PC-9 (cell line): ENCODE measurements around the gene SIK2. TPM values are rescaled to one million over a fixed set of nuclear protein-coding genes. Genes with fewer than 3 reads are reported as not detected.

ENCODE experiments used
- BruUV-seq: library from RNA; stranded (reverse); fragments of 400-500 nt; replicated peaks from 2 replicates; lab custom pipeline; 2021; lab: Mats Ljungman, UMichigan
- CTCF ChIA-PET: fragments of 300-600 bp; sonication (Branson Sonifier 250); formaldehyde crosslinking; loops from one replicate; lab custom pipeline; 2022; ENCODE audit warnings: antibody characterized with exemption; lab: Charles Lee
- POLR2A ChIA-PET: fragments of 300-600 bp; sonication (Branson Sonifier 250); formaldehyde crosslinking; loops from one replicate; lab custom pipeline; 2022; ENCODE audit warnings: antibody characterized with exemption; ENCODE audit not compliant: unreplicated experiment; lab: Charles Lee
- DNase-seq, 2 experiments: peaks; one replicate each; pipeline versions ENCODE4 v3.0.0 to v3.0.0-alpha.2; 2015 to 2022; ENCODE audit warnings: mixed read lengths in 1 of 2
- H2AFZ ChIP-seq: fragments of 200-600 bp; sonication (generic); 2 replicates; pipeline ENCODE4 v1.8.1; 2017; ENCODE audit warnings: antibody characterized with exemption
- H3F3A ChIP-seq: fragments of 200-600 bp; sonication (generic); 2 replicates; pipeline ENCODE4 v1.8.1; 2017; ENCODE audit warnings: antibody characterized with exemption, mild to moderate bottlenecking, low read depth; ENCODE audit not compliant: insufficient read depth
- H3K27ac ChIP-seq: fragments of 200-600 bp; sonication (generic); 2 replicates; pipeline ENCODE4 v1.6.1; 2016; ENCODE audit warnings: mixed run types
- H3K27me3 ChIP-seq: fragments of 200-600 bp; sonication (generic); 2 replicates; pipeline ENCODE4 v1.6.1; 2016; ENCODE audit warnings: low read depth, mixed run types; ENCODE audit not compliant: insufficient read depth
- H3K36me3 ChIP-seq: fragments of 200-600 bp; sonication (generic); 2 replicates; pipeline ENCODE4 v1.6.1; 2016; ENCODE audit warnings: low read depth, mixed run types
- H3K4me1 ChIP-seq: fragments of 200-600 bp; sonication (generic); replicated peaks from 2 replicates; pipeline ENCODE4 v1.6.1; 2016; ENCODE audit warnings: mixed run types; ENCODE audit not compliant: insufficient read depth
- H3K4me2 ChIP-seq: fragments of 200-600 bp; sonication (generic); 2 replicates; pipeline ENCODE4 v1.6.1; 2017; ENCODE audit warnings: mixed run types
- H3K4me3 ChIP-seq: fragments of 200-600 bp; sonication (generic); 2 replicates; pipeline ENCODE4 v1.6.1; 2016; ENCODE audit warnings: mixed run types
- H3K79me2 ChIP-seq: fragments of 200-600 bp; sonication (generic); 2 replicates; pipeline ENCODE4 v1.6.1; 2017; ENCODE audit warnings: low read depth, mixed run types
- H3K9me2 ChIP-seq: fragments of 200-600 bp; sonication (generic); 2 replicates; pipeline ENCODE4 v1.8.1; 2017; ENCODE audit warnings: mild to moderate bottlenecking; ENCODE audit not compliant: insufficient read depth
- H3K9me3 ChIP-seq: fragments of 200-600 bp; sonication (generic); 2 replicates; pipeline ENCODE4 v1.8.1; 2016; ENCODE audit warnings: low read depth; ENCODE audit not compliant: insufficient read depth
- H4K20me1 ChIP-seq: fragments of 200-600 bp; sonication (generic); 2 replicates; pipeline ENCODE4 v1.8.1; 2017; ENCODE audit not compliant: insufficient read depth
- CTCF ChIP-seq: fragments of 200-600 bp; sonication (generic); conservative IDR thresholded peaks from 2 replicates; pipeline ENCODE4 v1.6.1; 2017; ENCODE audit warnings: mixed run types, antibody characterized with exemption, mild to moderate bottlenecking, moderate library complexity
- EZH2 ChIP-seq: fragments of 200-600 bp; sonication (generic); IDR thresholded peaks from 2 replicates; pipeline ENCODE4 v1.8.0; 2017; ENCODE audit warnings: antibody characterized with exemption, low read depth
- intact Hi-C: fragments of 100-400 bp; cut with micrococcal nuclease; formaldehyde crosslinking; loops from one replicate; pipeline ENCODE4 v1.10.0; 2022; ENCODE audit not compliant: unreplicated experiment
- total RNA-seq: library from RNA; stranded (reverse); gene quantifications from 2 replicates; pipeline ENCODE4 v1.2.3, GENCODE V29; 2021

SIK2 gene
- total RNA-seq, 1 experiment from 2014 or later: 16.2 TPM

GRCh38 chr11:111598559-111598958 is 3.7 kb upstream of the SIK2 start:
- H4K20me1 ChIP-seq: peaks cover 5% of the 10 kb centered on the region; the same call in 1 of the 2 replicates
- no peaks in the 10 kb centered on the region for H3K27me3 ChIP-seq
- TF ChIP-seq EZH2 (no peak), CTCF (no peak)
- H3K4me1 ChIP-seq: peaks cover 9% of the 10 kb centered on the region
- no peak overlapping the region for H2AFZ ChIP-seq
- DNase-seq: peak in 1 of 2 experiments; percentile 8
- ChIA-PET CTCF (no interaction called here), POLR2A (no interaction called here)
- peaks cover 11% of the 10 kb centered on the region for H3K79me2 ChIP-seq
- H3F3A ChIP-seq: peaks cover 16% of the 10 kb centered on the region; the same call in 1 of the 2 replicates
- no peak overlapping the region for H3K27ac ChIP-seq
- intact Hi-C loops: no loop called here
- no peaks in the 10 kb centered on the region; the same call in 1 of the 2 replicates for H3K9me3 ChIP-seq
- H3K9me2 ChIP-seq: no peaks in the 10 kb centered on the region
- H3K4me3 ChIP-seq: no peak overlapping the region
- no TSS peak for BruUV-seq
- no peak overlapping the region for H3K4me2 ChIP-seq
- no peaks in the 10 kb centered on the region for H3K36me3 ChIP-seq

GRCh38 chr11:111601636-111601978 is 642 bp upstream of the SIK2 start:
- H3K9me3 ChIP-seq: no peaks in the 10 kb centered on the region; the same call in 1 of the 2 replicates
- no peaks in the 10 kb centered on the region for H3K36me3 ChIP-seq
- no peak for TF ChIP-seq CTCF
- H2AFZ ChIP-seq: peak overlapping the region; percentile 81
- peaks cover 37% of the 10 kb centered on the region for H3K4me1 ChIP-seq
- peaks cover 41% of the 10 kb centered on the region for H3K79me2 ChIP-seq
- DNase-seq: no peak
- no peaks in the 10 kb centered on the region for H3K27me3 ChIP-seq
- POLR2A ChIA-PET: no interaction called here
- H4K20me1 ChIP-seq: peaks cover 23% of the 10 kb centered on the region
- intact Hi-C loops: no loop called here
- peaks cover 17% of the 10 kb centered on the region; the same call in 1 of the 2 replicates for H3F3A ChIP-seq
- H3K9me2 ChIP-seq: no peaks in the 10 kb centered on the region
- CTCF ChIA-PET: interaction anchor here (0.7 kb wide), 1 partner anchor 123 kb away, joined by 6 read pairs; no protein-coding TSS in a partner anchor
- H3K27ac ChIP-seq: no peak overlapping the region
- H3K4me3 ChIP-seq: peak overlapping the region; percentile 53; the same call in 1 of the 2 replicates
- TSS peak; percentile 52 for BruUV-seq
- H3K4me2 ChIP-seq: peak overlapping the region; percentile 80

- H2AFZ ChIP-seq: peak overlapping the region; percentile 96
- H3K27me3 ChIP-seq: no peaks in the 10 kb centered on the region
- DNase-seq: peak in 1 of 2 experiments; percentile 53
- ChIA-PET CTCF (interaction anchor here (0.7 to 0.8 kb wide), 2 partner anchors 166 to 529 kb away, joined by 3 to 4 read pairs; no protein-coding TSS in a partner anchor), POLR2A (interaction anchor here (0.7 kb wide), 1 partner anchor 45 kb away, joined by 4 read pairs; no protein-coding TSS in a partner anchor)
- H3K4me2 ChIP-seq: peak overlapping the region; percentile 93
- peaks cover 17% of the 10 kb centered on the region; the same call in 1 of the 2 replicates for H3F3A ChIP-seq
- no TSS peak for BruUV-seq
- peaks cover 23% of the 10 kb centered on the region for H4K20me1 ChIP-seq
- TF ChIP-seq CTCF: no peak
- TF ChIP-seq EZH2: no peak
- no peaks in the 10 kb centered on the region for H3K9me2 ChIP-seq
- peaks cover 44% of the 10 kb centered on the region for H3K4me1 ChIP-seq
- no peaks in the 10 kb centered on the region for H3K9me3 ChIP-seq
- peak overlapping the region; percentile 60 for H3K27ac ChIP-seq
- H3K79me2 ChIP-seq: peaks cover 55% of the 10 kb centered on the region
- peak overlapping the region; percentile 89 for H3K4me3 ChIP-seq
- intact Hi-C loops: loop anchor here (1.0 to 2.0 kb wide), 4 partner anchors 149 to 678 kb away; no protein-coding TSS in a partner anchor
- H3K36me3 ChIP-seq: 0 out of 2 replicates have a peak, but pooled peaks cover 5% of the 10 kb centered on the region
Observed at GRCh38 chr11:111602865-111603610, 789 bp downstream of the SIK2 start.
